Right atrium auricular region (tissue), 2 donors: Measurements from ENCODE around the gene PLD1. TPM values are rescaled to one million over a fixed set of nuclear protein-coding genes. Genes with fewer than 3 reads are reported as not detected.

Experiments used
- DNase-seq: peaks from one replicate; pipeline ENCODE4 v3.0.0-alpha.2; 2019; ENCODE audit warnings: low spot score
- H3K27ac ChIP-seq, 2 donors: fragments of 200-600 bp; sonication (generic); 1 replicate in 1 of 2; 2 replicates in 1 of 2; pipeline ENCODE4 v1.5.1; 2016 to 2019
- H3K27me3 ChIP-seq, 2 donors: fragments of 200-600 bp; sonication (generic); one replicate each; pipeline versions ENCODE4 v1.5.1 to v1.6.0; 2017 to 2019
- H3K36me3 ChIP-seq: fragments of 200-600 bp; sonication (generic); one replicate; pipeline ENCODE4 v1.5.1; 2016
- H3K4me1 ChIP-seq, 2 donors: fragments of 200-600 bp; sonication (generic); one replicate each; pipeline versions ENCODE4 v1.5.1 to v1.6.0; 2017 to 2019
- H3K4me3 ChIP-seq, 2 donors: fragments of 200-600 bp; sonication (generic); 1 replicate in 1 of 2; 2 replicates in 1 of 2; pipeline ENCODE4 v1.5.1; 2017 to 2019; ENCODE audit warnings: mild to moderate bottlenecking in 1 of 2, moderate library complexity in 1 of 2
- H3K9me3 ChIP-seq, 2 donors: fragments of 200-600 bp; sonication (generic); one replicate each; pipeline ENCODE4 v1.5.1; 2019
- CTCF ChIP-seq, 2 donors: fragments of 200-600 bp; sonication (generic); IDR thresholded peaks; one replicate each; pipeline ENCODE4 v1.5.1; 2019; ENCODE audit warnings: antibody characterized with exemption in 2 of 2
- total RNA-seq, 2 donors: library from RNA; depleted of rRNA; stranded (reverse); fragments of >200 nt; gene quantifications; one replicate each; pipeline ENCODE4 v1.1.0, GENCODE V29; 2016

The PLD1 gene
- total RNA-seq, 2 donors from 2014 or later = 64.5 to 111 TPM

- TF ChIP-seq CTCF (IDR thresholded peaks at IDR 0.05) = no peak
- peaks cover 0 to 5% of the 10 kb centered on the region in 2 donors for H3K4me1 ChIP-seq
- H3K27ac ChIP-seq = no peak overlapping the region
- no peak overlapping the region for H3K4me3 ChIP-seq
- no peak for DNase-seq
- H3K27me3 ChIP-seq = no peaks in the 10 kb centered on the region
- H3K36me3 ChIP-seq = peaks cover 12% of the 10 kb centered on the region
- no peaks in the 10 kb centered on the region for H3K9me3 ChIP-seq
Measured at GRCh38 chr3:171680726-171681411, 129.4 kb downstream of the PLD1 start.

- Histone ChIP-seq H3K27me3 (no peaks in the 10 kb centered on the region), H3K36me3 (peaks cover 4% of the 10 kb centered on the region), H3K27ac (peak overlapping the region in 1 of 2 donors; percentile 28), H3K9me3 (no peaks in the 10 kb centered on the region), H3K4me3 (no peak overlapping the region), H3K4me1 (peaks cover 0 to 12% of the 10 kb centered on the region in 2 donors)
- no peak for DNase-seq
- TF ChIP-seq CTCF (IDR thresholded peaks at IDR 0.05) = no peak
Measured at GRCh38 chr3:171678971-171679492, 131.3 kb downstream of the PLD1 start.

- no peak for TF ChIP-seq CTCF (IDR thresholded peaks at IDR 0.05)
- H3K9me3 ChIP-seq = no peaks in the 10 kb centered on the region
- H3K27me3 ChIP-seq = no peaks in the 10 kb centered on the region
- peak overlapping the region; percentile 42 to 85 for H3K27ac ChIP-seq
- H3K4me3 ChIP-seq = no peak overlapping the region
- peaks cover 0 to 22% of the 10 kb centered on the region in 2 donors for H3K4me1 ChIP-seq
- H3K36me3 ChIP-seq = peaks cover 1% of the 10 kb centered on the region
- no peak for DNase-seq
Measured at GRCh38 chr3:171677706-171678105, 132.6 kb downstream of the PLD1 start.

- no peak for TF ChIP-seq CTCF (IDR thresholded peaks at IDR 0.05)
- DNase-seq = peak; percentile 67
- H3K27ac ChIP-seq = peak overlapping the region; percentile 81 to 85
- H3K9me3 ChIP-seq = no peaks in the 10 kb centered on the region
- H3K4me1 ChIP-seq = peaks cover 0 to 22% of the 10 kb centered on the region in 2 donors
- H3K4me3 ChIP-seq = no peak overlapping the region
- no peaks in the 10 kb centered on the region for H3K27me3 ChIP-seq
- peaks cover 10% of the 10 kb centered on the region for H3K36me3 ChIP-seq
Measured at GRCh38 chr3:171676601-171677175, 133.6 kb downstream of the PLD1 start.

GRCh38 chr3:171673951-171674350 lies 136.3 kb downstream of the PLD1 start:
- H3K4me3 ChIP-seq = no peak overlapping the region
- H3K27ac ChIP-seq = peak overlapping the region; percentile 61 to 67
- H3K4me1 ChIP-seq = peaks cover 0 to 23% of the 10 kb centered on the region in 2 donors
- peaks cover 27% of the 10 kb centered on the region for H3K36me3 ChIP-seq
- no peak for TF ChIP-seq CTCF (IDR thresholded peaks at IDR 0.05)
- no peaks in the 10 kb centered on the region for H3K9me3 ChIP-seq
- H3K27me3 ChIP-seq = no peaks in the 10 kb centered on the region
- no peak for DNase-seq
